Ramos (cell line): Measurements from ENCODE around the gene ELOVL5.
"Not testable (repeated sequence)": the region's sequence is repeated elsewhere in the genome, so short reads cannot be mapped to it uniquely, and the experiment has no call there.

Source experiments
- in situ Hi-C: fragments of 300-500 bp; cut with MboI; formaldehyde crosslinking; loops from one replicate; pipeline ENCODE4 v1.14.3; 2022; ENCODE audit warnings: low sequenced_read_pairs; ENCODE audit not compliant: unreplicated experiment

Gene ELOVL5

GRCh38 chr6:53333439-53334408 is 15.0 kb downstream of the ELOVL5 start:
- in situ Hi-C loops: no loop called here

GRCh38 chr6:53331678-53332077 is 17.1 kb downstream of the ELOVL5 start:
- in situ Hi-C loops: no loop called here

- in situ Hi-C loops: no loop called here
These were observed 18.6 kb downstream of the ELOVL5 start for GRCh38 chr6:53330137-53330536.

- in situ Hi-C loops: no loop called here
These were observed 20.4 kb downstream of the ELOVL5 start for GRCh38 chr6:53328375-53328774.

- in situ Hi-C loops: no loop called here
These were observed 21.7 kb downstream of the ELOVL5 start for GRCh38 chr6:53327017-53327395.

GRCh38 chr6:53326372-53327016 is 22.3 kb downstream of the ELOVL5 start:
- in situ Hi-C loops: no loop called here

GRCh38 chr6:53325785-53326184 is 23.0 kb downstream of the ELOVL5 start:
- in situ Hi-C loops: no loop called here

- in situ Hi-C loops: no loop called here
These were observed 26.3 kb downstream of the ELOVL5 start for GRCh38 chr6:53322188-53323029.

- in situ Hi-C loops: no loop called here
These were observed 27.0 kb downstream of the ELOVL5 start for GRCh38 chr6:53321701-53322100.

GRCh38 chr6:53320964-53321363 is 27.8 kb downstream of the ELOVL5 start:
- in situ Hi-C loops: no loop called here

GRCh38 chr6:53318429-53318828 is 30.3 kb downstream of the ELOVL5 start:
- in situ Hi-C loops: no loop called here

GRCh38 chr6:53317861-53318260 is 30.9 kb downstream of the ELOVL5 start:
- in situ Hi-C loops: no loop called here

- in situ Hi-C loops: not testable (repeated sequence)
These were observed 31.5 kb downstream of the ELOVL5 start for GRCh38 chr6:53317299-53317698.

- in situ Hi-C loops: no loop called here
These were observed 32.6 kb downstream of the ELOVL5 start for GRCh38 chr6:53316142-53316541.

- in situ Hi-C loops: no loop called here
These were observed 33.5 kb downstream of the ELOVL5 start for GRCh38 chr6:53315086-53315724.

GRCh38 chr6:53313784-53314400 is 34.9 kb downstream of the ELOVL5 start:
- in situ Hi-C loops: no loop called here

- in situ Hi-C loops: no loop called here
These were observed 36.4 kb downstream of the ELOVL5 start for GRCh38 chr6:53312355-53312754.

GRCh38 chr6:53311586-53311935 is 37.2 kb downstream of the ELOVL5 start:
- in situ Hi-C loops: no loop called here

- in situ Hi-C loops: no loop called here
These were observed 37.8 kb downstream of the ELOVL5 start for GRCh38 chr6:53310771-53311585.
